HG03135 (cell line): ENCODE data around the gene MTAP.

Experiments used
- ATAC-seq: cut with Tn5 transposase; IDR thresholded peaks from one replicate; pipeline ENCODE4 v1.9.1; 2021; ENCODE audit warnings: mild to moderate bottlenecking, moderate library complexity; ENCODE audit not compliant: unreplicated experiment

Gene MTAP

DNA sequence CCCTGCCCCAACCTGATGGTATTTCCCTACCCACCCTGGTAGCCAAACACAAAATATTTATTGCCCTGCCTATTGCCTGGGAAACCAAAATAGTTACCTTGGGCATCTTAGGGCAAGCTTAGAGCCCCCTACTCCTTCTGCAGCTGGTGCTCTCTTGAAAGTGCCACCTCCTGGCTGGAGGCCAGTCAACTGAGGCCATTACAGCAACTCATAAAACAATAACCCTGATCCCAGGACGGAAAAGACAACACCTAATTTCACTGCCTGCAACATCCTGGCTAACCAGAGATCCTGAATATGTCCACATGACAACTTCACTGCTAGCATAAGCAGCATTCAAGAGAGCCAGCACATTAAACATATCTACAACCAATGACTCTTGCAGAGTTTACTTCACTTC is 38.7 kb downstream of the MTAP start:
- no peak for ATAC-seq

- ATAC-seq = no peak
Measured at GRCh38 chr9:21848615-21849014, 46.2 kb downstream of the MTAP start.

DNA sequence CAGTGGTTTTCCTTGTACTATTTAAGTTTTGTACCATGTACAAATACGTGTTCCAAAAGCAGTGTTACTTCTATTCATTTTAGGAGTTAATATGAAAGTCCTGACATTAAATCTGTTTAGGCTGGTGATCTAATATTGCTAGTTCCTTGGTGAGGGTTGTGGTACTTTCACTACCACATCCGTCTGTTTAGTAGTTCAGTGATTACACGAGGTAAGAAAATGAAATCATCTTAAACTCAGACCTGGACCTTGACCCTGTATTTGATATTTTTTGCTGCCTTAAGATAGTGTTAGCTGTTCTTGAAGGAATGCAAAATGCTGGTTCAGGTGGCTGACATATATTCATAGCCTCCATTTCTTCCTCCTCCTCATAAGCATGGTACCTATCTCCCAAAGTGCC is 50.3 kb downstream of the MTAP start:
- peak; percentile 96 for ATAC-seq

GRCh38 chr9:21853414-21853813 is 51.0 kb downstream of the MTAP start:
- no peak for ATAC-seq

DNA sequence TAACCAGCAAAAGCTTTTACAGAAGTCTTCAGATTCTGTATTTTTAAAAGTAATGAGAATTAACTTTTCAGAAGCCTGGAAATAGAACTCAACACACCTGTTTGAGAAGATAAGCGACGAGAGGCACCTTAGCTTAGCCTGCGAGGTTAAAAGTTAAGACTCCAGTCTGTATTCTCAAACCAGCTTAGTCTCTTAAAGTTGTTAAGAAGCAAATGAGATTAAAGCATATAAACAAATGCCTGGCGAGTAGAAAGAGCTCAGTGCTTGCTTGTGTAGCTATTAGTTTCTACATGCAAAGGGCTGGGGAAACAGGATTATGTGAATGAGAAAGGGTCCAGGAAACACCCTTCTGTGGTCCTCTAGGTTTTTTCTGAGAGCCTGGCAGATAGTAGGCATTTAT is 51.7 kb downstream of the MTAP start:
- no peak for ATAC-seq

DNA sequence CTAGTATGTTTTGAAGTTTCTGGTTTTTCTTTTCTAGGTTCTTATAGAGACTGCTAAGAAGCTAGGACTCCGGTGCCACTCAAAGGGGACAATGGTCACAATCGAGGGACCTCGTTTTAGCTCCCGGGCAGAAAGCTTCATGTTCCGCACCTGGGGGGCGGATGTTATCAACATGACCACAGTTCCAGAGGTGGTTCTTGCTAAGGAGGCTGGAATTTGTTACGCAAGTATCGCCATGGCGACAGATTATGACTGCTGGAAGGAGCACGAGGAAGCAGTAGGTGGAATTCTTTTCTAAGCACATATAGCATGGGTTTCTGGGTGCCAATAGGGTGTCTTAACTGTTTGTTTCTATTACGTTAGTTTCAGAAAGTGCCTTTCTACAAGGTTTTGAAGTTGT is 52.2 kb downstream of the MTAP start:
- no peak for ATAC-seq

GRCh38 chr9:21856301-21857094 is 54.1 kb downstream of the MTAP start:
- ATAC-seq = no peak

- ATAC-seq = peak; percentile 48
Measured at GRCh38 chr9:21862871-21863270, 60.4 kb downstream of the MTAP start.

- ATAC-seq = no peak
Measured at GRCh38 chr9:21864505-21864904, 62.1 kb downstream of the MTAP start.

DNA sequence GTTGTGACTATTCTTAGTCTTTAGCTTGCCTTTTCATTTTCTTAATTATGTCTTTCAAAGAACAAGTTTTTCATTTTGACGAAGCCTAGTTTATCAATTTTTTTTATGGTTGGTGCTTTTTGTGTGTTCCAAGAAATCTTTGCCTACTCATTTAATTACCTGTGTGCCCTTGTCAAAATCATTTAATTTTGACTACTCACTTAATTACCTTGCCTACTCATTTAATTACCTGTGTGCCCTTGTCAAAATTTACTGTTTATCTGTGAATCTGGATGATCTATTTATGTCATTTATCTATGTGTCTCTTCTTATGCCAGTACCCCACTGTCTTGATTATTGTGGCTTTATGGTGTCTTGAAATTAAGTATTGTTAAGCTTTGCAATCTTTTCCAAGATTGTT is 63.9 kb downstream of the MTAP start:
- ATAC-seq = no peak

GRCh38 chr9:21871256-21871975 is 69.0 kb downstream of the MTAP start:
- no peak for ATAC-seq

DNA sequence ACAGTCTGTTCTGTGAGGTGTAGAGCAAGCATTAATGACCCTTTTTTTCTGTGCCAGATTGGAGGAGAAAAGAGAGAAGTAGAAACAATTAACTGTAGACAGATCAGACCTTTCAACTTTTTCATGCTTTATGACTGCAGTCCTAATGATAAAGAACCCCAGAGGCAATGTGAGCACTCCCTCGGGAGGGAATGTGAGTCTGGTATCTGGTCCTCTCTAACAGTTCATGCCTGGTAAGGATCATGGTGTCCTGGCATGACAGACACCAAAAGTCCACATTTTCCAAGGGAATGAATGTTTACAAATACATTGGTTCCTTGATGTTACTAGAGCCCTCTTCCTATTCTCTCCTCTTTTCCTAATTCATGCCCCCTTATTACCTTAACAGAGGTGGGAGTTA is 70.3 kb downstream of the MTAP start:
- ATAC-seq = no peak

GRCh38 chr9:21873540-21874221 is 71.2 kb downstream of the MTAP start:
- no peak for ATAC-seq

DNA sequence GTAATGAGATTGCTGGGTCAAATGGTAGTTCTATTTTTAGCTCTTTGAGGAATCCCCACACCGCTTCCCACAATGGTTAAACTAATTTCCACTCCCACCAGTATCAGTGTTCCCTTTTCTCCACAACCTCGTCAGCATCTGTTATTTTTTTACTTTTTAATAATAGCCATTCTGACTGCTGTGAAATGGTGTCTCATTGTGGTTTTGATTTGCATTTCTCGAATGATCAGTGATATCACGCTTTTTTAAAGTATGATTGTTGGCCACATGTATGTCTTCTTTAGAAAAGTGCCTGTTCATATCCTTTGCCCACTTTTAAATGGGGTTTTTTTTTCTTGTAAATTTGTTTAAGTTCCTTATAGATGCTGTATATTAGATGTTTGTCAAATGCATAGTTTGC is 73.5 kb downstream of the MTAP start:
- no peak for ATAC-seq

GRCh38 chr9:21883642-21884041 is 81.2 kb downstream of the MTAP start:
- ATAC-seq = no peak

- ATAC-seq = no peak
Measured at GRCh38 chr9:21889673-21890072, 87.2 kb downstream of the MTAP start.

- no peak for ATAC-seq
Measured at GRCh38 chr9:21890696-21891095, 88.3 kb downstream of the MTAP start.

GRCh38 chr9:21901546-21901945 is 99.1 kb downstream of the MTAP start:
- no peak for ATAC-seq

GRCh38 chr9:21902136-21902535 is 99.7 kb downstream of the MTAP start:
- no peak for ATAC-seq

- no peak for ATAC-seq
Measured at GRCh38 chr9:21903380-21903965, 101.0 kb downstream of the MTAP start.

GRCh38 chr9:21904371-21904770 is 101.9 kb downstream of the MTAP start:
- ATAC-seq = no peak

- no peak for ATAC-seq
Measured at GRCh38 chr9:21904776-21905175, 102.3 kb downstream of the MTAP start.
